Neural progenitor cell (in vitro differentiated cells): Measurements from ENCODE around the gene HMX2.

ENCODE experiments used
- EZH2phosphoT487 ChIP-seq: fragments of 200-600 bp; sonication (generic); IDR thresholded peaks from 2 replicates; pipeline ENCODE4 v1.6.1; 2017; ENCODE audit warnings: antibody characterized with exemption
- TF ChIP-seq, protein P1 (sequence below): fragments of 200-600 bp; sonication (generic); IDR thresholded peaks from 2 replicates; pipeline ENCODE4 v1.5.1; 2017; ENCODE audit warnings: antibody characterized with exemption, mild to moderate bottlenecking

DNA sequence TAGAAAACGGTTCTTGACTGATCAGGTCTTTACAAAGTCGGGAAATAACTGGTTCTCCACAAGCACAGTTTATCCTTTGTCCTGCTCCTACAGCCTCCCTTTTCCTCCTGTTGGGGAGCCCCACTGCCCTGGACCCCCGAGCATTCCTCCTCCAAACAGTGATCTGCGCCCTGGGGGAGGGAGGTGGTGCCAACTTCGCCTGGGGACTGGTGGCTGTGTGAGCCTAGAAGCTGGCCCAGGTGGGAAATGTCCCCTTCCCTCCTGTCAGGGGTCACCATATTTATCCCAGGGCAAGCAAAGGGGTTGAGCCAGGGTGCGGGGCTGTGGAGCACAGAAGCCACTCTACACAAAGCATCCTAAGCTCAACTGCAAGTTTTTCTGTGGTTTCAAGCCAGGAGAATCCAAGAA, 6.9 kb upstream of the HMX2 start:
- TF ChIP-seq, protein P1, sequence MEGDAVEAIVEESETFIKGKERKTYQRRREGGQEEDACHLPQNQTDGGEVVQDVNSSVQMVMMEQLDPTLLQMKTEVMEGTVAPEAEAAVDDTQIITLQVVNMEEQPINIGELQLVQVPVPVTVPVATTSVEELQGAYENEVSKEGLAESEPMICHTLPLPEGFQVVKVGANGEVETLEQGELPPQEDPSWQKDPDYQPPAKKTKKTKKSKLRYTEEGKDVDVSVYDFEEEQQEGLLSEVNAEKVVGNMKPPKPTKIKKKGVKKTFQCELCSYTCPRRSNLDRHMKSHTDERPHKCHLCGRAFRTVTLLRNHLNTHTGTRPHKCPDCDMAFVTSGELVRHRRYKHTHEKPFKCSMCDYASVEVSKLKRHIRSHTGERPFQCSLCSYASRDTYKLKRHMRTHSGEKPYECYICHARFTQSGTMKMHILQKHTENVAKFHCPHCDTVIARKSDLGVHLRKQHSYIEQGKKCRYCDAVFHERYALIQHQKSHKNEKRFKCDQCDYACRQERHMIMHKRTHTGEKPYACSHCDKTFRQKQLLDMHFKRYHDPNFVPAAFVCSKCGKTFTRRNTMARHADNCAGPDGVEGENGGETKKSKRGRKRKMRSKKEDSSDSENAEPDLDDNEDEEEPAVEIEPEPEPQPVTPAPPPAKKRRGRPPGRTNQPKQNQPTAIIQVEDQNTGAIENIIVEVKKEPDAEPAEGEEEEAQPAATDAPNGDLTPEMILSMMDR, result no peak
- TF ChIP-seq EZH2phosphoT487, result no peak
